K562 (cell line): ENCODE measurements around the gene AQP6.

Source experiments
- NR1H2 ChIP-seq: sonication (generic); formaldehyde crosslinking; IDR thresholded peaks from 2 replicates; pipeline ENCODE4 v1.4.0; 2020; ENCODE audit warnings: mild to moderate bottlenecking, missing genetic modification reagents
- TBL1XR1 ChIP-seq, 2 experiments: IDR thresholded peaks; 2 replicates each; pipeline ENCODE4 v1.6.1; 2012; ENCODE audit warnings: improper control_type of control experiment in 2 of 2, low read length in 2 of 2, mild to moderate bottlenecking in 1 of 2
- TF ChIP-seq, protein P1 (sequence below), 2 experiments: fragments of 450-650 bp; conservative IDR thresholded peaks; 2 replicates each; pipeline ENCODE4 v1.6.1; 2017; ENCODE audit warnings: mild to moderate bottlenecking in 2 of 2, moderate library complexity in 2 of 2

DNA sequence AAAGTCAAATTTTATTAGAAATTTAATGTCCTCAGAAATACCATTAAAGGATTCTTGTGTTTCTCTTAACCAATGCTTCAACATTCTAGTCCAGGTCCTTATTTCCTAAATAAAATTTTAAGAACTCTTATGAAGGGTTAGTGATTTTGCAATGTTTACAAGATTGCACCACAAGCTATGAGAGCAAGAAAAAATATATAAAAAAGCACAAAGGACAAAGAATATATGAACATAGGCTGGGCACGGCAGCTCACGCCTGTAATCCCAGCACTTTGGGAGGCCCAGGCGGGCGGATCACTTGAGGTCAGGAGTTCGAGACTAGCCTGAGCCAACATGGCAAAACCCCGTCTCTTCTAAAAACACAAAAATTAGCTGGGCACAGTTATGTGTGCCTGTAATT, 44.9 kb downstream of the AQP6 start:
- no peak for TF ChIP-seq NR1H2
- TF ChIP-seq, protein P1, sequence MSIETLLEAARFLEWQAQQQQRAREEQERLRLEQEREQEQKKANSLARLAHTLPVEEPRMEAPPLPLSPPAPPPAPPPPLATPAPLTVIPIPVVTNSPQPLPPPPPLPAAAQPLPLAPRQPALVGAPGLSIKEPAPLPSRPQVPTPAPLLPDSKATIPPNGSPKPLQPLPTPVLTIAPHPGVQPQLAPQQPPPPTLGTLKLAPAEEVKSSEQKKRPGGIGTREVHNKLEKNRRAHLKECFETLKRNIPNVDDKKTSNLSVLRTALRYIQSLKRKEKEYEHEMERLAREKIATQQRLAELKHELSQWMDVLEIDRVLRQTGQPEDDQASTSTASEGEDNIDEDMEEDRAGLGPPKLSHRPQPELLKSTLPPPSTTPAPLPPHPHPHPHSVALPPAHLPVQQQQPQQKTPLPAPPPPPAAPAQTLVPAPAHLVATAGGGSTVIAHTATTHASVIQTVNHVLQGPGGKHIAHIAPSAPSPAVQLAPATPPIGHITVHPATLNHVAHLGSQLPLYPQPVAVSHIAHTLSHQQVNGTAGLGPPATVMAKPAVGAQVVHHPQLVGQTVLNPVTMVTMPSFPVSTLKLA (conservative IDR thresholded peaks at IDR 0.05): no peak
- TF ChIP-seq TBL1XR1 (IDR thresholded peaks at IDR 0.05; ENCODE audit: low read length in 2 of 2): no peak
